Measurements from ENCODE around the gene PRRX2. TPM values are rescaled to one million over a fixed set of nuclear protein-coding genes. Genes with fewer than 3 reads are reported as not detected.

PRRX2 gene
- total and polyA plus RNA-seq, 2 of the 13 experiments (the other 11 are each of a cell fraction or from before 2014, with no cell fraction given), result 0.05 TPM; not detected in 1

DNA sequence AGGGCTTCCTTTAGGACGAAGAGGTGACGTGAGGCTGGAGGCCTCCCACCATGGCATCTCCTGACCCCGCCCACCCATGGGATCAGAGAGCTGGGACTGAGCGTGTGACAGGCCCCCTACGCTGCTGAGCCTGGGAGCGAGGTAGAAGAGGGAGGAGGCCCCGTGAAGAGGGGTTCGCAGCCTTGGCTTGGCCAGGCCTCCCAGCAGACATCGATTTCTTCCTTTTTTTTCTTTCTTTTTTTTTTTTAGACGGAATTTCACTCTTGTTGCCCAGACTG, 47.9 kb downstream of the PRRX2 start:
- ATAC-seq (no peak), FAIRE-seq (no peak), DNase-seq (ENCODE audit: low spot score) (no peak)
- Histone ChIP-seq H3K79me2 (ENCODE audit: insufficient read depth, low read length) (no peaks in the 10 kb centered on the region), H3K4me2 (ENCODE audit: low read depth, low read length) (no peak overlapping the region), H4K20me1 (ENCODE audit: insufficient read depth, low read length) (no peaks in the 10 kb centered on the region), H3K4me1 (ENCODE audit: insufficient read depth, low read length) (no peaks in the 10 kb centered on the region), H3K4me3 (replicated peaks in 1 of 3; ENCODE audit: insufficient read depth in 1 of 3, low read depth in 2 of 3, low read length in 3 of 3) (no peak overlapping the region), H3K27me3 (ENCODE audit: control insufficient read depth in 1 of 2, insufficient read depth in 2 of 2, low read length in 2 of 2) (peaks cover 6 to 54% of the 10 kb centered on the region in 2 experiments; a peak in 4 of 5 replicates), H3K9me3 (ENCODE audit: low read length) (no peaks in the 10 kb centered on the region), H3K9ac (ENCODE audit: insufficient read depth, low read depth, low read length) (no peak overlapping the region), H3K36me3 (replicated peaks in 1 of 2; ENCODE audit: control insufficient read depth in 1 of 2, insufficient read depth in 2 of 2, low read length in 2 of 2) (no peaks in the 10 kb centered on the region), H3K27ac (ENCODE audit: extremely low read length, insufficient read depth, low read length) (no peak overlapping the region), H2AFZ (ENCODE audit: low read length) (no peak overlapping the region)
- in situ Hi-C loops (cut with HindIII; ENCODE audit: extremely low pct_ligation_motif_present, low pct_unique_long_range_greater_than_20kb) (no loop called here), intact Hi-C loops (cut with micrococcal nuclease; ENCODE audit: unreplicated experiment) (no loop called here)
- TF ChIP-seq ZNF883 (CRISPR knock-in tag; IDR thresholded peaks at IDR 0.05; ENCODE audit: not compliant biosample characterization) (no peak), ELF1 (CRISPR knock-in tag; IDR thresholded peaks at IDR 0.05) (no peak)
- no TSS peak for BruUV-seq (replicated peaks)
- 57% methylated on average over 9 of the region's 10 CpGs for WGBS (ENCODE audit: low lambda C conversion rate)
- ChIA-PET POLR2A (no interaction called here), CTCF (ENCODE audit: low intra/inter-chr PET ratio, low total read pairs) (no interaction called here)

DNA sequence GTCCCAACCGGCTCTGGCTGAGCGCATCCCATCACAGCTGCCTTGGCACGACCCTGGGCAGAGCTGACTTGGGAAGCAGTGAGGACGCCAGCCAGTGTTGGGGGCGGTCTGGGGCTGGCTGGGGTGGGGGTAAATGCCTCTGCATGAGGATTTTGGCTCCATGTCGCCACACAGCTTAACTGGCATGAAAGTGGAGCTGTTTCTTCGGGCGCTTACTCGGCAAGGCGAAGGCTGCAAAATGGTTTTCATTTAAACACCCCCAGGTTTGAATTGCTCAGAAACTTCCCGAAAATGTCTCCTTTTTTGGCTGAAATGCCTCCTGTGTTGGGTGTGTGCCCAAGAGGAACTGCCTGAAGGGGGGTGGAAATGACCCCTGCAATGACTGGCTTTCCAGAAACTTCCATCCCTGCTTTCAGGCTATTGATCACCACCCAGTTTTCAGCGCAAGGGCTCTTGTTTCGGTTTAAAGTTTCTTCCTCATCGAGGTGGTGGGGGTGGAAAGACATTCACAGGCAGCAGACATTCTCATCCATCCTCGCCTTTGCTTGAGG, 49.1 kb downstream of the PRRX2 start:
- H3K36me3 ChIP-seq (replicated peaks in 1 of 2; ENCODE audit: control insufficient read depth in 1 of 2, insufficient read depth in 2 of 2, low read length in 2 of 2), result no peaks in the 10 kb centered on the region
- no peak overlapping the region for H2AFZ ChIP-seq (ENCODE audit: low read length)
- BruUV-seq (replicated peaks), result no TSS peak
- ChIA-PET CTCF (ENCODE audit: low intra/inter-chr PET ratio, low total read pairs) (no interaction called here), POLR2A (no interaction called here)
- intact Hi-C loops (cut with micrococcal nuclease; ENCODE audit: unreplicated experiment), result no loop called here
- ATAC-seq (no peak), FAIRE-seq (no peak), DNase-seq (ENCODE audit: low spot score) (no peak)
- no peaks in the 10 kb centered on the region for H3K79me2 ChIP-seq (ENCODE audit: insufficient read depth, low read length)
- H3K4me2 ChIP-seq (ENCODE audit: low read depth, low read length), result no peak overlapping the region
- no peak overlapping the region for H3K9ac ChIP-seq (ENCODE audit: insufficient read depth, low read depth, low read length)
- H4K20me1 ChIP-seq (ENCODE audit: insufficient read depth, low read length), result no peaks in the 10 kb centered on the region
- WGBS (ENCODE audit: low lambda C conversion rate), result 85% methylated on average over 7 of the region's 15 CpGs
- no peak overlapping the region for H3K27ac ChIP-seq (ENCODE audit: extremely low read length, insufficient read depth, low read length)
- no peak for TF ChIP-seq ZNF724P (CRISPR knock-in tag; IDR thresholded peaks at IDR 0.05; ENCODE audit: borderline replicate concordance)
- TF ChIP-seq NR2C2 (CRISPR knock-in tag; IDR thresholded peaks at IDR 0.05; ENCODE audit: borderline replicate concordance), result no peak
- no peak for TF ChIP-seq ZFP90 (CRISPR knock-in tag; IDR thresholded peaks at IDR 0.05; ENCODE audit: borderline replicate concordance)
- no peak for TF ChIP-seq ZNF550 (CRISPR knock-in tag; IDR thresholded peaks at IDR 0.05; ENCODE audit: borderline replicate concordance)
- TF ChIP-seq LCORL (IDR thresholded peaks at IDR 0.05), result no peak
- TF ChIP-seq LCORL (CRISPR knock-in tag; IDR thresholded peaks at IDR 0.05), result no peak
- TF ChIP-seq, protein P1, sequence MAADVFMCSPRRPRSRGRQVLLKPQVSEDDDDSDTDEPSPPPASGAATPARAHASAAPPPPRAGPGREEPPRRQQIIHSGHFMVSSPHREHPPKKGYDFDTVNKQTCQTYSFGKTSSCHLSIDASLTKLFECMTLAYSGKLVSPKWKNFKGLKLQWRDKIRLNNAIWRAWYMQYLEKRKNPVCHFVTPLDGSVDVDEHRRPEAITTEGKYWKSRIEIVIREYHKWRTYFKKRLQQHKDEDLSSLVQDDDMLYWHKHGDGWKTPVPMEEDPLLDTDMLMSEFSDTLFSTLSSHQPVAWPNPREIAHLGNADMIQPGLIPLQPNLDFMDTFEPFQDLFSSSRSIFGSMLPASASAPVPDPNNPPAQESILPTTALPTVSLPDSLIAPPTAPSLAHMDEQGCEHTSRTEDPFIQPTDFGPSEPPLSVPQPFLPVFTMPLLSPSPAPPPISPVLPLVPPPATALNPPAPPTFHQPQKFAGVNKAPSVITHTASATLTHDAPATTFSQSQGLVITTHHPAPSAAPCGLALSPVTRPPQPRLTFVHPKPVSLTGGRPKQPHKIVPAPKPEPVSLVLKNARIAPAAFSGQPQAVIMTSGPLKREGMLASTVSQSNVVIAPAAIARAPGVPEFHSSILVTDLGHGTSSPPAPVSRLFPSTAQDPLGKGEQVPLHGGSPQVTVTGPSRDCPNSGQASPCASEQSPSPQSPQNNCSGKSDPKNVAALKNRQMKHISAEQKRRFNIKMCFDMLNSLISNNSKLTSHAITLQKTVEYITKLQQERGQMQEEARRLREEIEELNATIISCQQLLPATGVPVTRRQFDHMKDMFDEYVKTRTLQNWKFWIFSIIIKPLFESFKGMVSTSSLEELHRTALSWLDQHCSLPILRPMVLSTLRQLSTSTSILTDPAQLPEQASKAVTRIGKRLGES (CRISPR knock-in tag; IDR thresholded peaks at IDR 0.05; ENCODE audit: borderline replicate concordance), result no peak
- no peak for TF ChIP-seq SRY (CRISPR knock-in tag; IDR thresholded peaks at IDR 0.05)
- in situ Hi-C loops (cut with HindIII; ENCODE audit: extremely low pct_ligation_motif_present, low pct_unique_long_range_greater_than_20kb), result no loop called here
- peaks cover 6 to 47% of the 10 kb centered on the region in 2 experiments; a peak in 4 of 5 replicates for H3K27me3 ChIP-seq (ENCODE audit: control insufficient read depth in 1 of 2, insufficient read depth in 2 of 2, low read length in 2 of 2)
- no peaks in the 10 kb centered on the region for H3K9me3 ChIP-seq (ENCODE audit: low read length)
- H3K4me1 ChIP-seq (ENCODE audit: insufficient read depth, low read length), result no peaks in the 10 kb centered on the region
- no peak overlapping the region for H3K4me3 ChIP-seq (replicated peaks in 1 of 3; ENCODE audit: insufficient read depth in 1 of 3, low read depth in 2 of 3, low read length in 3 of 3)

Measured in HepG2 (cell line).